Activated naive CD4-positive, alpha-beta T cell treated with anti-CD3 and anti-CD28 coated beads, Interleukin-2, amount 50 U/mL, for 24 hours (primary cell): Measurements from ENCODE around the gene ADRA1B.
"Not testable (repeated sequence)": the region's sequence is repeated elsewhere in the genome, so short reads cannot be mapped to it uniquely, and the experiment has no call there.

ENCODE experiments used
- H3K27ac Mint-ChIP-seq: one replicate; pipeline ENCODE4 v1.8.0; 2021; ENCODE audit warnings: mild to moderate bottlenecking, mixed read lengths
- H3K27me3 Mint-ChIP-seq: one replicate; pipeline ENCODE4 v1.8.0; 2021; ENCODE audit warnings: mixed read lengths
- H3K36me3 Mint-ChIP-seq: one replicate; pipeline ENCODE4 v1.8.0; 2021; ENCODE audit warnings: mixed read lengths
- H3K4me1 Mint-ChIP-seq: one replicate; pipeline ENCODE4 v1.8.0; 2021; ENCODE audit warnings: mixed read lengths
- H3K4me3 Mint-ChIP-seq: one replicate; pipeline ENCODE4 v1.8.0; 2021; ENCODE audit warnings: mild to moderate bottlenecking, mixed read lengths
- H3K9me3 Mint-ChIP-seq: one replicate; pipeline ENCODE4 v1.8.0; 2021; ENCODE audit warnings: mixed read lengths

The ADRA1B gene

GRCh38 chr5:159995907-159996306 is 79.6 kb downstream of the ADRA1B start:
- Mint-ChIP-seq H3K4me3 (no peak overlapping the region), H3K9me3 (no peaks in the 10 kb centered on the region), H3K27ac (no peak overlapping the region), H3K27me3 (peaks cover 12% of the 10 kb centered on the region), H3K36me3 (peaks cover 2% of the 10 kb centered on the region), H3K4me1 (no peaks in the 10 kb centered on the region)

GRCh38 chr5:160001457-160001856 is 85.2 kb downstream of the ADRA1B start:
- Mint-ChIP-seq H3K9me3 (no peaks in the 10 kb centered on the region), H3K4me1 (no peaks in the 10 kb centered on the region), H3K4me3 (no peak overlapping the region), H3K27me3 (peaks cover 7% of the 10 kb centered on the region), H3K27ac (no peak overlapping the region), H3K36me3 (no peaks in the 10 kb centered on the region)

GRCh38 chr5:160007514-160007913 is 91.2 kb downstream of the ADRA1B start:
- peaks cover 28% of the 10 kb centered on the region for H3K4me1 Mint-ChIP-seq
- H3K27ac Mint-ChIP-seq = no peak overlapping the region

GRCh38 chr5:160008529-160008876 is 92.2 kb downstream of the ADRA1B start:
- H3K9me3 Mint-ChIP-seq, H3K27me3 Mint-ChIP-seq, H3K36me3 Mint-ChIP-seq: not testable (repeated sequence)
- peaks cover 28% of the 10 kb centered on the region for H3K4me1 Mint-ChIP-seq
- peak overlapping the region; percentile 7 for H3K4me3 Mint-ChIP-seq
- H3K27ac Mint-ChIP-seq = peak overlapping the region; percentile 30

More at GRCh38 chr5:160007514-160007913, 91.2 kb downstream of the ADRA1B start:
- H3K4me3 Mint-ChIP-seq = no peak overlapping the region
- H3K9me3 Mint-ChIP-seq = no peaks in the 10 kb centered on the region
- no peaks in the 10 kb centered on the region for H3K27me3 Mint-ChIP-seq
- H3K36me3 Mint-ChIP-seq = peaks cover 6% of the 10 kb centered on the region

- H3K27me3 Mint-ChIP-seq = no peaks in the 10 kb centered on the region
- H3K4me3 Mint-ChIP-seq = peak within 1 kb of the TSS; percentile 95
- no peaks in the 10 kb centered on the region for H3K9me3 Mint-ChIP-seq
- H3K27ac Mint-ChIP-seq = peak within 1 kb of the TSS; percentile 93
- H3K4me1 Mint-ChIP-seq = peaks cover 28% of the 10 kb centered on the region
- H3K36me3 Mint-ChIP-seq = peaks cover 6% of the 10 kb centered on the region
Measured at GRCh38 chr5:160008877-160009590, 92.8 kb downstream of the ADRA1B start, which contains the start of gene TTC1. Gene TTC1 (plus strand): TSS chr5:160009139. CDS start chr5:160010529, 1,390 bp downstream.

- H3K4me1 Mint-ChIP-seq = peaks cover 28% of the 10 kb centered on the region
- peaks cover 6% of the 10 kb centered on the region for H3K36me3 Mint-ChIP-seq
- no peaks in the 10 kb centered on the region for H3K27me3 Mint-ChIP-seq
- no peaks in the 10 kb centered on the region for H3K9me3 Mint-ChIP-seq
- peak overlapping the region; percentile 95 for H3K4me3 Mint-ChIP-seq
- H3K27ac Mint-ChIP-seq = peak overlapping the region; percentile 93
Measured at GRCh38 chr5:160009591-160009989, 93.3 kb downstream of the ADRA1B start.

- Mint-ChIP-seq H3K27ac (no peak overlapping the region), H3K4me3 (peak overlapping the region; percentile 95), H3K4me1 (peaks cover 28% of the 10 kb centered on the region), H3K36me3 (peaks cover 6% of the 10 kb centered on the region), H3K9me3 (no peaks in the 10 kb centered on the region), H3K27me3 (no peaks in the 10 kb centered on the region)
Measured at GRCh38 chr5:160011471-160011870, 95.2 kb downstream of the ADRA1B start.

GRCh38 chr5:160014197-160014596 is 97.9 kb downstream of the ADRA1B start:
- Mint-ChIP-seq H3K4me1 (peaks cover 29% of the 10 kb centered on the region), H3K36me3 (peaks cover 11% of the 10 kb centered on the region)
- H3K4me3 Mint-ChIP-seq, H3K27ac Mint-ChIP-seq, H3K27me3 Mint-ChIP-seq, H3K9me3 Mint-ChIP-seq: not testable (repeated sequence)

- Mint-ChIP-seq H3K27ac (no peak overlapping the region), H3K36me3 (peaks cover 10% of the 10 kb centered on the region), H3K4me1 (peaks cover 27% of the 10 kb centered on the region)
Measured at GRCh38 chr5:160018945-160019625, 102.8 kb downstream of the ADRA1B start.

GRCh38 chr5:160020266-160020770 is 104.0 kb downstream of the ADRA1B start:
- H3K27me3 Mint-ChIP-seq = no peaks in the 10 kb centered on the region
- H3K4me1 Mint-ChIP-seq = peaks cover 30% of the 10 kb centered on the region
- H3K9me3 Mint-ChIP-seq = no peaks in the 10 kb centered on the region
- H3K27ac Mint-ChIP-seq = no peak overlapping the region
- H3K36me3 Mint-ChIP-seq = peaks cover 10% of the 10 kb centered on the region
- H3K4me3 Mint-ChIP-seq = no peak overlapping the region

More at GRCh38 chr5:160018945-160019625, 102.8 kb downstream of the ADRA1B start:
- no peaks in the 10 kb centered on the region for H3K9me3 Mint-ChIP-seq
- H3K27me3 Mint-ChIP-seq = no peaks in the 10 kb centered on the region
- no peak overlapping the region for H3K4me3 Mint-ChIP-seq

GRCh38 chr5:160020964-160021363 is 104.7 kb downstream of the ADRA1B start:
- H3K27me3 Mint-ChIP-seq = no peaks in the 10 kb centered on the region
- no peak overlapping the region for H3K27ac Mint-ChIP-seq
- H3K4me1 Mint-ChIP-seq = peaks cover 35% of the 10 kb centered on the region
- H3K9me3 Mint-ChIP-seq = no peaks in the 10 kb centered on the region
- peaks cover 12% of the 10 kb centered on the region for H3K36me3 Mint-ChIP-seq
- H3K4me3 Mint-ChIP-seq = no peak overlapping the region

GRCh38 chr5:160021831-160022446 is 105.7 kb downstream of the ADRA1B start:
- Mint-ChIP-seq H3K27me3 (no peaks in the 10 kb centered on the region), H3K36me3 (peaks cover 12% of the 10 kb centered on the region), H3K9me3 (no peaks in the 10 kb centered on the region), H3K4me3 (no peak overlapping the region), H3K27ac (peak overlapping the region; percentile 84), H3K4me1 (peaks cover 44% of the 10 kb centered on the region)
